HCT116 (cell line): Measurements from ENCODE around the gene HNF4A. TPM values are rescaled to one million over a fixed set of nuclear protein-coding genes. Genes with fewer than 3 reads are reported as not detected.

Experiments
- ATAC-seq: fragments of 200-7000 bp; cut with Tn5 transposase; 2 replicates; pipeline ENCODE4 v1.9.1; 2020; ENCODE audit warnings: mild to moderate bottlenecking, moderate library complexity
- BruUV-seq: library from RNA; stranded (reverse); fragments of 400-500 nt; replicated peaks from 2 replicates; lab custom pipeline; 2021; lab: Mats Ljungman, UMichigan
- CTCF ChIA-PET: fragments of 300-600 bp; sonication (Branson Sonifier 250); formaldehyde crosslinking; loops from one replicate; lab custom pipeline; 2021; ENCODE audit warnings: antibody characterized with exemption; lab: Charles Lee
- POLR2A ChIA-PET: fragments of 300-600, 350-600 bp; sonication (Branson Sonifier 250); formaldehyde crosslinking; loops from one replicate; lab custom pipeline; 2021; ENCODE audit warnings: antibody characterized with exemption; lab: Charles Lee
- RAD21 ChIA-PET, 2 experiments: fragments of 300-600 bp; sonication (Branson Sonifier 250); formaldehyde crosslinking; loops; one replicate each; lab custom pipeline; 2023; ENCODE audit warnings: low total read pairs in 2 of 2; ENCODE audit not compliant: uncharacterized antibody in 2 of 2, unreplicated experiment in 2 of 2, low non-redundant PET in 1 of 2; lab: Charles Lee
- DNase-seq: peaks from one replicate; pipeline ENCODE4 v3.0.0-alpha.2; 2010; ENCODE audit warnings: low read depth, low spot score
- H2AFZ ChIP-seq: fragments of 200-600 bp; shearing (Covaris generic), sonication (generic); 2 replicates; pipeline ENCODE4 v1.6.1; 2017; ENCODE audit warnings: low read depth, mixed run types, mixed read lengths, antibody characterized with exemption, low read length; ENCODE audit not compliant: poor library complexity, severe bottlenecking
- H3K27ac ChIP-seq: 2 replicates; pipeline ENCODE4 v1.5.1; 2012; ENCODE audit warnings: low read depth, low read length
- H3K27me3 ChIP-seq: fragments of 200-600 bp; sonication (generic); 2 replicates; pipeline ENCODE4 v1.6.1; 2016; ENCODE audit warnings: mixed run types, low read length, mixed read lengths; ENCODE audit not compliant: insufficient read depth
- H3K36me3 ChIP-seq, 2 experiments: fragments of 200-500 bp in 1 of 2; fragments of 200-600 bp in 1 of 2; sonication (Bioruptor generic) in 1 of 2; sonication (generic) in 1 of 2; 2 replicates each; pipeline versions ENCODE4 v1.5.1 to v1.6.1; 2014 to 2016; ENCODE audit warnings: low read length in 2 of 2, inconsistent platforms in 1 of 2, mixed read lengths in 1 of 2, mixed run types in 1 of 2; ENCODE audit not compliant: insufficient read depth in 2 of 2, control insufficient read depth in 1 of 2
- H3K4me1 ChIP-seq, 2 experiments: fragments of 200-600 bp in 1 of 2; sonication (generic) in 1 of 2; 2 replicates each; pipeline versions ENCODE4 v1.5.1 to v1.6.1; 2012 to 2017; ENCODE audit warnings: low read length in 2 of 2, inconsistent platforms in 1 of 2, mild to moderate bottlenecking in 1 of 2, mixed read lengths in 1 of 2, mixed run types in 1 of 2, moderate library complexity in 1 of 2; ENCODE audit not compliant: insufficient read depth in 2 of 2, control insufficient read depth in 1 of 2
- H3K4me2 ChIP-seq: fragments of 200-600 bp; sonication (generic); 2 replicates; pipeline ENCODE4 v1.6.1; 2017; ENCODE audit warnings: mixed run types, low read length, mixed read lengths
- H3K4me3 ChIP-seq, 2 experiments: fragments of 200-600 bp in 1 of 2; sonication (generic) in 1 of 2; replicated peaks in 1 of 2; 2 replicates each; pipeline ENCODE4 v1.5.1; 2011 to 2016; ENCODE audit warnings: low read length in 2 of 2, control low read depth in 1 of 2, low read depth in 1 of 2, mild to moderate bottlenecking in 1 of 2, mixed read lengths in 1 of 2, mixed run types in 1 of 2
- H3K79me2 ChIP-seq: fragments of 200-600 bp; sonication (generic); 2 replicates; pipeline ENCODE4 v1.6.1; 2017; ENCODE audit warnings: mild to moderate bottlenecking, mixed run types, low read length, moderate library complexity, mixed read lengths; ENCODE audit not compliant: insufficient read depth
- H3K9ac ChIP-seq: fragments of 200-600 bp; sonication (generic); 2 replicates; pipeline ENCODE4 v1.6.1; 2016; ENCODE audit warnings: low read length, mixed read lengths
- H3K9me2 ChIP-seq: fragments of 200-600 bp; sonication (generic), shearing (Covaris generic); 2 replicates; pipeline ENCODE4 v1.6.1; 2017; ENCODE audit warnings: mixed run types, mild to moderate bottlenecking, moderate library complexity; ENCODE audit not compliant: insufficient read depth
- H3K9me3 ChIP-seq, 2 experiments: fragments of 200-500 bp in 1 of 2; fragments of 200-600 bp in 1 of 2; sonication (Bioruptor generic) in 1 of 2; sonication (generic) in 1 of 2; 2 replicates each; pipeline ENCODE4 v1.6.1; 2014 to 2017; ENCODE audit warnings: low read length in 2 of 2, mixed read lengths in 2 of 2, inconsistent platforms in 1 of 2, low read depth in 1 of 2, mild to moderate bottlenecking in 1 of 2, mixed run types in 1 of 2, moderate library complexity in 1 of 2; ENCODE audit not compliant: control insufficient read depth in 1 of 2, insufficient read depth in 1 of 2
- H4K20me1 ChIP-seq: fragments of 200-600 bp; sonication (generic), shearing (Covaris generic); 2 replicates; pipeline ENCODE4 v1.6.1; 2017; ENCODE audit warnings: mixed run types, mild to moderate bottlenecking, moderate library complexity; ENCODE audit not compliant: insufficient read depth
- CBX3 ChIP-seq: IDR thresholded peaks from 2 replicates; pipeline ENCODE4 v1.6.1; 2012; ENCODE audit warnings: low read depth
- CTCF ChIP-seq, 3 experiments: fragments of 200-600 bp in 1 of 3; sonication (generic) in 1 of 3; IDR thresholded peaks in 2 of 3; conservative IDR thresholded peaks in 1 of 3; 2 replicates each; pipeline ENCODE4 v1.5.1; 2012 to 2017; ENCODE audit warnings: low read depth in 2 of 3, low read length in 2 of 3, antibody characterized with exemption in 1 of 3, borderline replicate concordance in 1 of 3, control low read depth in 1 of 3, mild to moderate bottlenecking in 1 of 3, mixed read lengths in 1 of 3, mixed run types in 1 of 3, moderate library complexity in 1 of 3; ENCODE audit not compliant: insufficient read depth in 1 of 3
- ELF1 ChIP-seq: IDR thresholded peaks from 2 replicates; pipeline ENCODE4 v1.6.1; 2012; ENCODE audit warnings: low read depth, borderline replicate concordance
- EZH2 ChIP-seq: fragments of 200-600 bp; sonication (generic); IDR thresholded peaks from 2 replicates; pipeline ENCODE4 v1.6.1; 2017; ENCODE audit warnings: antibody characterized with exemption, mixed run types
- FOSL1 ChIP-seq: IDR thresholded peaks from 2 replicates; pipeline ENCODE4 v1.6.1; 2012; ENCODE audit warnings: low read depth
- JUND ChIP-seq: IDR thresholded peaks from 2 replicates; pipeline ENCODE4 v1.6.1; 2012
- POLR2A ChIP-seq: IDR thresholded peaks from 2 replicates; pipeline ENCODE4 v1.7.0; 2011; ENCODE audit warnings: borderline replicate concordance; ENCODE audit not compliant: insufficient read depth, insufficient read length; ENCODE audit errors: extremely low read depth
- POLR2AphosphoS5 ChIP-seq: IDR thresholded peaks from 2 replicates; pipeline ENCODE4 v1.6.1; 2011; ENCODE audit warnings: mild to moderate bottlenecking, low read depth, low read length, moderate library complexity
- REST ChIP-seq: IDR thresholded peaks from 2 replicates; pipeline ENCODE4 v1.6.1; 2012; ENCODE audit warnings: low read depth
- SP1 ChIP-seq: IDR thresholded peaks from 2 replicates; pipeline ENCODE4 v1.6.1; 2012; ENCODE audit warnings: low read depth
- SRF ChIP-seq: IDR thresholded peaks from 2 replicates; pipeline ENCODE4 v1.6.1; 2012; ENCODE audit warnings: low read depth
- TCF7L2 ChIP-seq: IDR thresholded peaks from 2 replicates; pipeline ENCODE4 v1.7.0; 2011; ENCODE audit warnings: borderline replicate concordance, inconsistent platforms; ENCODE audit not compliant: insufficient read depth, insufficient read length; ENCODE audit errors: extremely low read depth
- YY1 ChIP-seq: IDR thresholded peaks from 2 replicates; pipeline ENCODE4 v1.6.1; 2011; ENCODE audit warnings: low read length, low read depth, moderate library complexity, mild to moderate bottlenecking; ENCODE audit not compliant: insufficient replicate concordance; ENCODE audit errors: extremely low read depth
- ZBTB33 ChIP-seq: IDR thresholded peaks from 2 replicates; pipeline ENCODE4 v1.6.1; 2011; ENCODE audit warnings: mild to moderate bottlenecking, low read length, moderate library complexity; ENCODE audit not compliant: insufficient replicate concordance; ENCODE audit errors: extremely low read depth
- ZFX ChIP-seq: fragments of 450-650 bp; IDR thresholded peaks from 2 replicates; pipeline ENCODE4 v1.6.1; 2017
- ZNF274 ChIP-seq: fragments of 200-500 bp; sonication (Bioruptor generic); IDR thresholded peaks from 2 replicates; pipeline ENCODE4 v1.6.1; 2014; ENCODE audit warnings: mild to moderate bottlenecking, low read depth, low read length, inconsistent platforms
- intact Hi-C: fragments of 100-400 bp; cut with micrococcal nuclease; formaldehyde crosslinking; loops from 2 replicates; pipeline ENCODE4 v1.10.0; 2022
- total RNA-seq: library from RNA; stranded (reverse); gene quantifications from one replicate; pipeline ENCODE4 v1.2.1, GENCODE V29; 2021; ENCODE audit not compliant: unreplicated experiment
- TF ChIP-seq, protein P1 (sequence below): IDR thresholded peaks from 2 replicates; pipeline ENCODE4 v1.6.1; 2012

HNF4A gene
- total RNA-seq, 1 experiment from 2014 or later, result 7.4 TPM

- ATAC-seq (peak; percentile 96), DNase-seq (peak; percentile 80)
- peak overlapping the region; percentile 53 for H3K9ac ChIP-seq
- H3K9me3 ChIP-seq, result no peaks in the 10 kb centered on the region
- H3K36me3 ChIP-seq, result no peaks in the 10 kb centered on the region
- H4K20me1 ChIP-seq, result no peaks in the 10 kb centered on the region
- no peaks in the 10 kb centered on the region for H3K9me2 ChIP-seq
- BruUV-seq, result TSS peak; percentile 48
- H3K4me2 ChIP-seq, result peak overlapping the region; percentile 78
- no peaks in the 10 kb centered on the region for H3K27me3 ChIP-seq
- peaks cover 14 to 34% of the 10 kb centered on the region in 2 experiments for H3K4me1 ChIP-seq
- ChIA-PET RAD21 (no interaction called here), CTCF (no interaction called here)
- H3K27ac ChIP-seq, result peak overlapping the region; percentile 48
- intact Hi-C loops, result no loop called here
- peak overlapping the region; percentile 82 for H2AFZ ChIP-seq
- TF ChIP-seq ZBTB33 (no peak), POLR2AphosphoS5 (peak; percentile 72), JUND (peak; percentile 54; the same call in 1 of the 2 replicates), ZFX (no peak), CTCF (IDR thresholded peaks at IDR 0.05 in 2 of 3, conservative IDR thresholded peaks at IDR 0.05 in 1 of 3; ENCODE audit: borderline replicate concordance in 1 of 3, insufficient read depth in 1 of 3, low read depth in 2 of 3, low read length in 2 of 3) (no peak), EZH2 (no peak), FOSL1 (peak; percentile 52), YY1 (no peak), CBX3 (peak; percentile 54; the same call in 1 of the 2 replicates), REST (no peak), POLR2A (no peak), TCF7L2 (peak; percentile 40), SP1 (peak; percentile 63), ZNF274 (no peak), ELF1 (no peak), SRF (no peak)
- TF ChIP-seq, protein P1, sequence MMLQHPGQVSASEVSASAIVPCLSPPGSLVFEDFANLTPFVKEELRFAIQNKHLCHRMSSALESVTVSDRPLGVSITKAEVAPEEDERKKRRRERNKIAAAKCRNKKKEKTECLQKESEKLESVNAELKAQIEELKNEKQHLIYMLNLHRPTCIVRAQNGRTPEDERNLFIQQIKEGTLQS, result no peak
- TF ChIP-seq, all 23 proteins: peak for 6
- H3K4me3 ChIP-seq, result peak overlapping the region; percentile 3 to 27; a peak in 3 of 4 replicates
- POLR2A ChIA-PET, result interaction anchor here (0.8 to 1.5 kb wide), 3 partner anchors 10 to 12 kb away, joined by 3 to 5 read pairs (median 4); no protein-coding TSS in a partner anchor
- no peaks in the 10 kb centered on the region for H3K79me2 ChIP-seq
Observed at GRCh38 chr20:44407402-44408184, 52.1 kb downstream of the HNF4A start.
